Nephron progenitor cell (in vitro differentiated cells): ENCODE data around the gene SLF2.

Experiments
- DNase-seq: peaks from one replicate; pipeline ENCODE4 v3.0.0; 2021
- H3K27ac Mint-ChIP-seq: 2 replicates; pipeline ENCODE4 v1.8.0; 2021; ENCODE audit warnings: mild to moderate bottlenecking, moderate library complexity, mixed read lengths
- H3K27me3 Mint-ChIP-seq: 2 replicates; pipeline ENCODE4 v1.8.0; 2021; ENCODE audit warnings: mild to moderate bottlenecking, low read depth, mixed read lengths; ENCODE audit not compliant: poor library complexity
- H3K36me3 Mint-ChIP-seq: 2 replicates; pipeline ENCODE4 v1.8.0; 2021; ENCODE audit warnings: low read depth, mixed read lengths
- H3K4me1 Mint-ChIP-seq: 2 replicates; pipeline ENCODE4 v1.8.0; 2021; ENCODE audit warnings: mixed read lengths
- H3K4me3 Mint-ChIP-seq: 2 replicates; pipeline ENCODE4 v1.8.0; 2021; ENCODE audit warnings: mild to moderate bottlenecking, moderate library complexity, mixed read lengths
- H3K9me3 Mint-ChIP-seq: 2 replicates; pipeline ENCODE4 v1.8.0; 2021; ENCODE audit warnings: mild to moderate bottlenecking, moderate library complexity, mixed read lengths
- TF ChIP-seq, protein P1 (sequence below): fragments of 200-600 bp; sonication (generic); IDR thresholded peaks from 2 replicates; pipeline ENCODE4 v1.5.0; 2021; ENCODE audit warnings: antibody characterized with exemption

SLF2 gene

GRCh38 chr10:100983868-100984671 is 71.3 kb downstream of the SLF2 start:
- no peak overlapping the region for H3K4me3 Mint-ChIP-seq
- no peaks in the 10 kb centered on the region for H3K9me3 Mint-ChIP-seq
- peak overlapping the region; percentile 69 for H3K27ac Mint-ChIP-seq
- no peaks in the 10 kb centered on the region for H3K27me3 Mint-ChIP-seq
- H3K36me3 Mint-ChIP-seq = peaks cover 25% of the 10 kb centered on the region
- DNase-seq = no peak
- peaks cover 29% of the 10 kb centered on the region for H3K4me1 Mint-ChIP-seq
- TF ChIP-seq, protein P1, sequence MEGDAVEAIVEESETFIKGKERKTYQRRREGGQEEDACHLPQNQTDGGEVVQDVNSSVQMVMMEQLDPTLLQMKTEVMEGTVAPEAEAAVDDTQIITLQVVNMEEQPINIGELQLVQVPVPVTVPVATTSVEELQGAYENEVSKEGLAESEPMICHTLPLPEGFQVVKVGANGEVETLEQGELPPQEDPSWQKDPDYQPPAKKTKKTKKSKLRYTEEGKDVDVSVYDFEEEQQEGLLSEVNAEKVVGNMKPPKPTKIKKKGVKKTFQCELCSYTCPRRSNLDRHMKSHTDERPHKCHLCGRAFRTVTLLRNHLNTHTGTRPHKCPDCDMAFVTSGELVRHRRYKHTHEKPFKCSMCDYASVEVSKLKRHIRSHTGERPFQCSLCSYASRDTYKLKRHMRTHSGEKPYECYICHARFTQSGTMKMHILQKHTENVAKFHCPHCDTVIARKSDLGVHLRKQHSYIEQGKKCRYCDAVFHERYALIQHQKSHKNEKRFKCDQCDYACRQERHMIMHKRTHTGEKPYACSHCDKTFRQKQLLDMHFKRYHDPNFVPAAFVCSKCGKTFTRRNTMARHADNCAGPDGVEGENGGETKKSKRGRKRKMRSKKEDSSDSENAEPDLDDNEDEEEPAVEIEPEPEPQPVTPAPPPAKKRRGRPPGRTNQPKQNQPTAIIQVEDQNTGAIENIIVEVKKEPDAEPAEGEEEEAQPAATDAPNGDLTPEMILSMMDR = no peak

GRCh38 chr10:100984672-100985177 is 72.0 kb downstream of the SLF2 start:
- Mint-ChIP-seq H3K4me1 (peaks cover 35% of the 10 kb centered on the region), H3K9me3 (no peaks in the 10 kb centered on the region), H3K36me3 (peaks cover 23% of the 10 kb centered on the region), H3K4me3 (no peak overlapping the region), H3K27ac (peak overlapping the region; percentile 69), H3K27me3 (no peaks in the 10 kb centered on the region)
- no peak for DNase-seq
- TF ChIP-seq, protein P1 = no peak

DNA sequence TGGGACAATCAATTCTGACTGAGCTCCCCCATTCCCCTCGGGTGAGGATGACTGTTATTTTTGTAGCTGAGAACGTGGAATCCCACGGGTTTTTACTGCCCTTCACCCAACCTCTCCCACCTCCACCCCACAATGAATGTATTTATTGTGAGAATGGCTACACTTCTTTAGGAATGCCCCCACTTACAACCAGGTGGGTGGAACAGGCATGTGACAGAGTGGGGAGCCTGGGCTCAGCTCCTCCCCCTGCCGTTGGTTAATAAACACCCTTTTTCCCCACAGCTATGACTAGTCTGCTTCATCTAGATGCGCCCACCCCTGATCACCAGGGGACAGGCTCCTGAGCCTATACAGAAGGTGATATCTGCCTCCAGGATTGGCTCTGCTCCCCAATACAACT is 72.6 kb downstream of the SLF2 start:
- H3K27me3 Mint-ChIP-seq = no peaks in the 10 kb centered on the region
- no peak overlapping the region for H3K27ac Mint-ChIP-seq
- DNase-seq = no peak
- H3K9me3 Mint-ChIP-seq = no peaks in the 10 kb centered on the region
- TF ChIP-seq, protein P1 = no peak
- H3K36me3 Mint-ChIP-seq = peaks cover 22% of the 10 kb centered on the region
- H3K4me3 Mint-ChIP-seq = peak overlapping the region; percentile 97
- peaks cover 38% of the 10 kb centered on the region for H3K4me1 Mint-ChIP-seq

GRCh38 chr10:100986623-100986951 is 73.8 kb downstream of the SLF2 start:
- peaks cover 40% of the 10 kb centered on the region for H3K4me1 Mint-ChIP-seq
- H3K36me3 Mint-ChIP-seq = peaks cover 28% of the 10 kb centered on the region
- no peaks in the 10 kb centered on the region for H3K27me3 Mint-ChIP-seq
- no peaks in the 10 kb centered on the region for H3K9me3 Mint-ChIP-seq
- H3K4me3 Mint-ChIP-seq = peak overlapping the region; percentile 97
- DNase-seq = no peak
- H3K27ac Mint-ChIP-seq = no peak overlapping the region
- TF ChIP-seq, protein P1 = no peak

- peak; percentile 89 for DNase-seq
- H3K36me3 Mint-ChIP-seq = peaks cover 29% of the 10 kb centered on the region
- TF ChIP-seq, protein P1 = no peak
- no peaks in the 10 kb centered on the region for H3K27me3 Mint-ChIP-seq
- H3K4me1 Mint-ChIP-seq = peaks cover 40% of the 10 kb centered on the region
- no peaks in the 10 kb centered on the region for H3K9me3 Mint-ChIP-seq
- H3K27ac Mint-ChIP-seq = peak within 1 kb of the TSS; percentile 98
- peak within 1 kb of the TSS; percentile 97 for H3K4me3 Mint-ChIP-seq
Observed at GRCh38 chr10:100986952-100987684, 74.4 kb downstream of the SLF2 start, which contains the start of the genes MRPL43 and TWNK. Gene MRPL43, minus strand, starts transcription at chr10:100987497. Its CDS starts 54 bp downstream, at chr10:100987443. Gene TWNK, plus strand, starts transcription at chr10:100987543. Its CDS starts 668 bp downstream, at chr10:100988211.
